K562 (cell line): Measurements from ENCODE around the gene METTL23. TPM values are rescaled to one million over a fixed set of nuclear protein-coding genes. Genes with fewer than 3 reads are reported as not detected.

ENCODE experiments used
- ELF4 ChIP-seq: fragments of 450-650 bp; formaldehyde crosslinking; IDR thresholded peaks from 2 replicates; pipeline ENCODE4 v1.4.0; 2022; ENCODE audit warnings: missing genetic modification characterization
- TEAD1 ChIP-seq, 2 experiments: fragments of 450-650 bp in 1 of 2; sonication (generic) in 1 of 2; formaldehyde crosslinking; IDR thresholded peaks; 2 replicates each; pipeline versions ENCODE4 v1.4.0 to v1.8.0; 2020 to 2022; ENCODE audit warnings: mild to moderate bottlenecking in 2 of 2, missing genetic modification reagents in 1 of 2
- polyA plus RNA-seq, 8 experiments: library from polyadenylated mRNA; depleted of rRNA in 4 of 8; stranded (reverse) in 5 of 8; unstranded in 3 of 8; fragments of >200 nt; fragmentation: Nextera tagmentation in 2 of 8; fragmentation: Illumina TruSeq in 1 of 8; extraction: Ambion mirVana in 2 of 8; extraction: Trizol in 1 of 8; gene quantifications; 2 replicates each; pipeline versions ENCODE4 v1.2.1 to v1.2.3, GENCODE V29; 2011 to 2014; ENCODE audit warnings: inconsistent platforms in 1 of 8, missing spikeins in 1 of 8
- total RNA-seq, 7 experiments: library from RNA; depleted of rRNA in 6 of 7; stranded (reverse); fragments of >200 nt in 6 of 7; fragmentation: Illumina TruSeq in 2 of 7; extraction: Trizol in 2 of 7; gene quantifications; 2 replicates each; pipeline versions ENCODE4 v1.2.1 to v1.2.3, GENCODE V29; 2011 to 2021; ENCODE audit warnings: low replicate concordance in 1 of 7
- TF ChIP-seq, protein P1 (sequence below), 2 experiments: fragments of 450-650 bp; IDR thresholded peaks; 2 replicates each; pipeline ENCODE4 v1.6.1; 2016; ENCODE audit warnings: mild to moderate bottlenecking in 2 of 2, borderline replicate concordance in 1 of 2, low read depth in 1 of 2, moderate library complexity in 1 of 2

METTL23 gene
- total and polyA plus RNA-seq, 9 of the 15 experiments (the other 6 are each of a cell fraction or from before 2014, with no cell fraction given): 29.4 to 67.3 (median 41.6) TPM

DNA sequence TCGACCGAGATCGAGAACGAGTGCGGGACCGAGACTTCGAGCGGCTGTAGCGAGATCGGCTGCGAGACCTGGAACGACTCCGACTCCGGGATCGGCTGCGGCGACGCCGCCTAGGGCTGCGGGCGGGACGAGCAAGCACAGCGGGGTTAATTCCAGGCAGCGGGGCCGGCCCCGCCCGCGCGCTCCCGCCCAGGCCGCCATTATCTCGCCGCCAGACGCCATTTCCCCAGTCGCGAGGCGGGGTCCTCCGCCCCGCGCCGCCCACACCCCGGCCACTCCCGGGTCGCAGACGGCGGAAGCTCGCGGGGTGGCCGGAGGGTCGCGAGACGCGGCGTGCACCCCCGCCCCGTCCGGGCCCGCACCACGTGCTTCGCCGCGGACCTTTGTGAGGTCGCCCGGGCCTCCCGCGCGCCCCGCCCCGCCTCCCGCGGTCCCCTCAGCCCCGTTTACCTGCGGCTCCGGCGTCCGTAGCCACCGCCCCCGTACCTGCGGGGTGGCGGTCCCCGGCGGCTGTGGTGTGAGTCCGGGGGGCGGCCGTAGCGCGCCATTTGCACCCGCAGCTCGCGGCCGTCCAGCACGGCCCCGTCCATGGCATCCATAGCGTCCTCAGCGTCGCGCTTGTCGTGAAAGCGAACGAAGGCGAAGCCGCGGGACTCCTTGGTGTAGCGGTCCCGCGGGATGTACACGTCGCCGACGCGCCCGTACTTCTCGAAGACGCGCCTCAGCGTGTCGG is 9.9 kb downstream of the METTL23 start (continued):
- TF ChIP-seq, protein P1, sequence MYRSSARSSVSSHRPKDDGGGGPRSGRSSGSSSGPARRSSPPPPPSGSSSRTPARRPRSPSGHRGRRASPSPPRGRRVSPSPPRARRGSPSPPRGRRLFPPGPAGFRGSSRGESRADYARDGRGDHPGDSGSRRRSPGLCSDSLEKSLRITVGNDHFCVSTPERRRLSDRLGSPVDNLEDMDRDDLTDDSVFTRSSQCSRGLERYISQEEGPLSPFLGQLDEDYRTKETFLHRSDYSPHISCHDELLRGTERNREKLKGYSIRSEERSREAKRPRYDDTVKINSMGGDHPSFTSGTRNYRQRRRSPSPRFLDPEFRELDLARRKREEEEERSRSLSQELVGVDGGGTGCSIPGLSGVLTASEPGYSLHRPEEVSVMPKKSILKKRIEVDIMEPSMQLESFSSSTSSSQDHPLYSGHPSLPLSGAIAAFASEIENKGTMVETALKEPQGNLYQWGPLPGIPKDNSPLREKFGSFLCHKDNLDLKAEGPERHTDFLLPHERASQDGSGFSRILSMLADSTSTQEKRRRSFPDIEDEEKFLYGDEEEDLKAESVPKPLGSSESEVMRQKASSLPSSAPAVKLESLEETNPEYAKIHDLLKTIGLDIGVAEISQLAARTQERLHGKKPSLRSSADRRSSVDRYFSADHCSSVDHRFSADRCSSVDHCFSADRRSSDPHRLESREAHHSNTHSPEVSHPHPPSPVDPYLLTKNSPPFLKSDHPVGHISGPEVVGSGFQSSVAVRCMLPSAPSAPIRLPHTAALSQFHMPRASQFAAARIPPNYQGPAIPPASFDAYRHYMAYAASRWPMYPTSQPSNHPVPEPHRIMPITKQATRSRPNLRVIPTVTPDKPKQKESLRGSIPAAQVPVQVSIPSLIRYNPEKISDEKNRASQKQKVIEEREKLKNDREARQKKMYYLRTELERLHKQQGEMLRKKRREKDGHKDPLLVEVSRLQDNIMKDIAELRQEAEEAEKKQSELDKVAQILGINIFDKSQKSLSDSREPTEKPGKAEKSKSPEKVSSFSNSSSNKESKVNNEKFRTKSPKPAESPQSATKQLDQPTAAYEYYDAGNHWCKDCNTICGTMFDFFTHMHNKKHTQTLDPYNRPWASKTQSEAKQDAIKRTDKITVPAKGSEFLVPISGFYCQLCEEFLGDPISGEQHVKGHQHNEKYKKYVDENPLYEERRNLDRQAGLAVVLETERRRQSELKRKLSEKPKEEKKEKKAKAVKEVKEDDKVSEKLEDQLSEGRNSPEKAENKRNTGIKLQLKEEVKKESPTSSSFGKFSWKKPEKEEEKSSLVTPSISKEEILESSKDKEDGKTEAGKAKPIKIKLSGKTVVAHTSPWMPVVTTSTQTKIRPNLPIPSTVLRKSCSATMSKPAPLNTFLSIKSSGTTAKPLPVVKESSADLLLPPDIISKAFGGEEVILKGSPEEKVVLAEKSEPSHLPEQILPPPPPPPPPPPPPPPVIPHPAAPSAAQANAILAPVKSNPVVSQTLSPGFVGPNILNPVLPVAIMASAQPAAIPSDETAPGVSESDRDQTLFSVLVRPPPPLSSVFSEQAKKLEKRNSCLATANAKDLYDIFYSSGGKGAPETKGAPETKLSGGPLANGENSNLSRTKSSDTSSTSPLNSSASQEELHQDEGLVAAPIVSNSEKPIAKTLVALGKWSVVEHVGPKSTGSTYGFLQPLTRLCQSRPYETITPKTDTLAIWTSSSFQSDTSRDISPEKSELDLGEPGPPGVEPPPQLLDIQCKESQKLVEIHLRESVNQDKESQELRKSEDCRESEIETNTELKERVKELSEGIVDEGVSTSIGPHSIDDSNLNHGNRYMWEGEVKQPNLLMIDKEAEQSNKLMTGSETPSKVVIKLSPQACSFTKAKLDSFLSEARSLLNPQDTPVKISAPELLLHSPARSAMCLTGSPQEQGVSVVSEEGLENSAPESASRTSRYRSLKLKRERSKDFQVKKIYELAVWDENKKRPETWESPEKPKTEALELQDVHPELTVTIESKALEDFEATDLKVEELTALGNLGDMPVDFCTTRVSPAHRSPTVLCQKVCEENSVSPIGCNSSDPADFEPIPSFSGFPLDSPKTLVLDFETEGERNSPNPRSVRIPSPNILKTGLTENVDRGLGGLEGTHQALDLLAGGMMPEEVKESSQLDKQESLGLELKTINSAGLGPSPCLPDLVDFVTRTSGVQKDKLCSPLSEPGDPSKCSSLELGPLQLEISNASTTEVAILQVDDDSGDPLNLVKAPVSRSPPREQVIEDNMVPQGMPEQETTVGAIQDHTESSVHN (IDR thresholded peaks at IDR 0.05; ENCODE audit: borderline replicate concordance in 1 of 2, low read depth in 1 of 2): no peak
- peak; percentile 73; the same call in 1 of the 2 replicates for TF ChIP-seq ELF4 (CRISPR knock-in tag)
- TF ChIP-seq TEAD1 (CRISPR knock-in tag; IDR thresholded peaks at IDR 0.05): peak; percentile 56 to 86; a peak in 2 of 4 replicates
